Pulmonary artery endothelial cell (primary cell): ENCODE measurements around the gene CCDC27. TPM values are rescaled to one million over a fixed set of nuclear protein-coding genes. Genes with fewer than 3 reads are reported as not detected.
"Not testable (repeated sequence)": the region's sequence is repeated elsewhere in the genome, so short reads cannot be mapped to it uniquely, and the experiment has no call there.

ENCODE experiments used
- DNase-seq: peaks from one replicate; pipeline ENCODE4 v3.0.0-alpha.2; 2011; ENCODE audit warnings: low read depth, low spot score
- total RNA-seq: library from RNA; depleted of rRNA; stranded (reverse); fragments of >200 nt; gene quantifications from 2 replicates; pipeline ENCODE4 v1.2.3, GENCODE V29; 2014

CCDC27 gene
- total RNA-seq, 1 donor from 2014 or later = not detected

DNA sequence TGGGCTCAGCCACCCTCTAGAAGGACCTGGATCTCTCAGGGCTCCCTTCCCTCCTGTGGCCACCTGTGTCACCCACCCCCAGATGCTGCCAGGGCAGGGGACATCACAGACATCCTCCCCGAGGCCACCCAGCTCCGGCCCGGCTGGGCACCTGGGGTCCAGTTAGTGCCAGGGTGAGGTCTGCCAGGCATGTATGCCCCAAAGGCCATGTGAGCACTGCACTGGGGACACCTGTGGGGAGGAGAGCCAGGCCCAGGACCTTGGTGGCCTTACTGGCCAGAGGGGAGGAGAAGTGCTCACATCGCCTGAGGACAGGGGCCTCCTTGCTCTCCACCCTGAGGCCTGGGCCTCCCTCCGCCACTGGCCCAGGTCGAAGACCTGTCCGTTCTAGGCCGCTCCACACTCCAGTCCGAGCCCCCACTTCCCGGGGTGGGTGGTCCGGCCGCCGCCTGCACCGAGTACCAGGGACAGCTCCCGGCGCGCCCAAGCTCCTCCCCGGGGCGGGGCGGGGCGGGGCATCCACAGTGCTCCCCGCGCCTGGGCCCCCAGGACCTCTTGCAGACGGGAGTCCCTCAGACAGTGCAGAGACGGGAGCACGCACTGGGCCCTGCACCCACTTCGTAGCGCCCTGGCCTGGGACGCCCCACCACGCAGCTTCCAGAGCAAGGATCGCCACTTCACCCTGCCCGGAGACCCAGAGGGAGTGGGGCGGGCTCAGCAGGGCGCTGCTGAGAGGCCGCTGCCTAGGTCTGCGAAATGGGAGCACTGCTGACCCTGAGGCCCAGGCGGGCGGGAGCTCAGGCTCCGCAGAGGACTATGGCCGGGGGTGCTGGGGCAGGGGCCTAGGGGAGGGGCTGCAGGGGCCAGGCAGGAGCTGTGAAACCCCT lies 34.3 kb upstream of the CCDC27 start:
- DNase-seq = no peak

DNA sequence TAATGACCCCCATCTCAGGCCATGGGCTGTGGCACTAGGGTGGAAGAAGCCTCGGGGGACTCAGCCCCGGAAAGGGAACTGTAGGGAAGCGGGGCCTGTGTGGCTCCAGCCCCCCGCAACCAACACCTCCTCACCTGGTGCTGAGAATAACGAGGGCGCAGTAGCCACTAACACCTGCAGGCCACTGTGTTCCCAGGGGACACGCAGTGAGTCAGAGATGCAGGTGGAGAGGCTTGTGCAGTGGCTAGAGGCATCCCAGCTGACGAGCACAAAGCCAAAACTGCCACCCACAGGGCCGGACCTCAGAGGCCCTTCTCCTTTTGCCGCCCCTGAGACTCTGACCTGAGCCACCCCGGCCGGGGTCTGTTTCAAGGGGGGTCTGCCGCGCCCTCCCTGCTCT lies 33.5 kb upstream of the CCDC27 start:
- DNase-seq = no peak

DNA sequence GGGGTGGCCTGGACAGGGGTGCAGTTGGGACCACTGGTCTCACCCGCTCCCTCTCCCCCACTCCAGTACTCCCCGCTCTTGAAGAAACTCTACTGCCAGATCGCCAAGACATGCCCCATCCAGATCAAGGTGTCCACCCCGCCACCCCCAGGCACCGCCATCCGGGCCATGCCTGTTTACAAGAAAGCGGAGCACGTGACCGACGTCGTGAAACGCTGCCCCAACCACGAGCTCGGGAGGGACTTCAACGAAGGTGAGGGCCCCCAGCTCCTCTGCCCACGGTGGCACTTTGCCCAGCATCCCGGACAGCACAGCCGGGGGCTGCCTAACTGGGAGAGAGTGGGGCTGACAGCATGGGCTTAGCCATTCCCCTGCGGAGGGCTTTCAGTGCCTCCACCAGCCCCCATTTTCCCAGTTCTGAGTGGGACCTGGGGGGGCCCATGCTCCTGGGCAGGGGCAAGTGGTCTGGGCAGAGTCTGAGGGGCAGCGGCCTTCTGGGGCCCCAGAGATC lies 30.2 kb upstream of the CCDC27 start:
- DNase-seq = no peak

DNA sequence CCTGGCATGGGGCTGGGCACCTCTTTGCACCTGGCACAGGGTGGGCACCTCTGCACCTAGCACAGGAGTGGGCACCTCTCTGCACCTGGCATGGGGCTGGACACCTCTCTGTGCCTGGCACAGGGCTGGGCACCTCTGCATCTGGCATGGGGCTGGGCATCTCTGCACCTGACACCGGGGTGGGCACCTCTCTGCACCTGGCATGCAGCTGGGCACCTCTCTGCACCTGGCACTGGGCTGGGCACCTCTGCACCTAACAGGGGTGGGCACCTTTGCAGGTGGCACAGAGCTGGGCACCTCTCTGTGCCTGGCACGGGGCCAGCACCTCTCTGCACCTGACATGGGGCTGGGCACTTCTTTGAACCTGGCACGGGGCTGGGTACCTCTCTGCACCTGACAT lies 29.4 kb upstream of the CCDC27 start:
- no peak for DNase-seq

DNA sequence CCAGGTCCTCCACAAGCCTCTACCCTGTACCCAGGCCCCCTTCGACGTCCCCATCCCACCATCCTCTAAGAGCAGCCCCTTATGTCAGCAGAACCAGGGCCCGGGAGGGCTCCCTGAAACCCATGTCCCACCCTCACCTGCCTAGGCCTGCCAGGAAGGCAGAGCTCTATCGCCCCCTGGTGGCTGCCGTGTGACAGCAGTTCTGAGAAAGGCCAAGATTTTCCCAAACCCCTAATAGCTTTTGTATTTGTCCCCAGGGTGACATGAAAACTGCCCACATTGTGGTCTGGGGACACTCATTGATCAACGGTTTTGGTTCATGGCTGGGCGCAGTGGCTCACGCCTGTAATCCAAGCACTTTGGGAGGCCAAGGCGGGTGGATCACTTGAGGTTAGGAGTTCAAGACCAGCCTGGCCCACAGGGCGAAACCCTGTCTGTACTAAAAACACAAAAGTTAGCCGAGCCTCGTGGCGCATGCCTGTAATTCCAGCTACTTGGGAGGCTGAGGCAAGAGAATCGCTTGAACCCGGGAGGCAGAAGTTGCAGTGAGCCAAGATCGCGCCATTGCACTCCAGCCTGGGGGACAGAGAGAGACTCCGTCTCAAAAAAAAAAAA lies 27.7 kb upstream of the CCDC27 start:
- not testable (repeated sequence) for DNase-seq

DNA sequence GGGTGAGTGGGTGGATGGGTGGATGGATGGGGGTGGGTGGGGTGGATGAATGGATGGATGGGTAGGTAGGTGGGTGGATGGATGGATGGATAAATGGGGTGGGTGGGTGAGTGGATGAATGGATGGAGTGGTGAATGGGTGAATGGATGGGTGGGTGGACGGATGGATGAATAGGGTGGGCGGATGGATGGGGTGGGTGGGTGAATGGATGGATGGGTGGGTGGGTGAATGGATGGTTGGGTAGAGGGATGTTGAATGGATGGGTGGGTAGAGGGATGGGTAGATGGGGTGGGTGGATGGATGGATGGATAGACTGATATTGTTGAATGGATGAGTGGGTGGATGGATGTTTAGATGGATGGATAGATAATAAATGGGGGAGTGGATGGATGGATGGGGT lies 26.9 kb upstream of the CCDC27 start:
- DNase-seq = no peak

DNA sequence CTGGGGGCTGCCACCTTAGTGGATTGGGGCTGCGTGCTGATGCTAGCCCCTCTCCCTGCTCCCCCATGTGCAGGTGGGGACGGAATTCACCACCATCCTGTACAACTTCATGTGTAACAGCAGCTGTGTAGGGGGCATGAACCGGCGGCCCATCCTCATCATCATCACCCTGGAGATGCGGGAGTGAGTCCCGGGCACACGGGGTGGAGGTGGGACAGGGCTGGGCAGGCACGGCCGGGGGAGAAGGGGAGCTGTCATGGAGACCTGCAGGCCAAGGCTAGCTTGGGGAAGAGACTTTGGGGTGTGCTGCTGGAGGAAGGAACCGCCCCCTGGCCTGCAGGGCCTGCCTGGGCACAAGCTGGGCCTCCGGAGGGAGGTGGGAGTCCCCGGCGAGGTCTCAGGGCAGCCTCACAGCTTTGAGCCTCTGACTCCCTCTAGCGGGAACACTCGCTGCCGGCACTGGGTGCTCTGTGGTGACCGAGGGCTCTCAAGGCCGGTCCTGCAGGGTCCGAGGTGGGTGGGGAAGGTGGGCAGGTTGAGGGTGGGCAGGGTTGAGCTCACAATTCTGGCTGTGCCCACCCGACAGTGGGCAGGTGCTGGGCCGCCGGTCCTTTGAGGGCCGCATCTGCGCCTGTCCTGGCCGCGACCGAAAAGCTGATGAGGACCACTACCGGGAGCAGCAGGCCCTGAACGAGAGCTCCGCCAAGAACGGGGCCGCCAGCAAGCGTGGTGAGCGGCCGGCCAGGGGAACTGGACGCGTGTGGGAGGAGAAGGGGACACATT lies 25.0 kb upstream of the CCDC27 start:
- no peak for DNase-seq

DNA sequence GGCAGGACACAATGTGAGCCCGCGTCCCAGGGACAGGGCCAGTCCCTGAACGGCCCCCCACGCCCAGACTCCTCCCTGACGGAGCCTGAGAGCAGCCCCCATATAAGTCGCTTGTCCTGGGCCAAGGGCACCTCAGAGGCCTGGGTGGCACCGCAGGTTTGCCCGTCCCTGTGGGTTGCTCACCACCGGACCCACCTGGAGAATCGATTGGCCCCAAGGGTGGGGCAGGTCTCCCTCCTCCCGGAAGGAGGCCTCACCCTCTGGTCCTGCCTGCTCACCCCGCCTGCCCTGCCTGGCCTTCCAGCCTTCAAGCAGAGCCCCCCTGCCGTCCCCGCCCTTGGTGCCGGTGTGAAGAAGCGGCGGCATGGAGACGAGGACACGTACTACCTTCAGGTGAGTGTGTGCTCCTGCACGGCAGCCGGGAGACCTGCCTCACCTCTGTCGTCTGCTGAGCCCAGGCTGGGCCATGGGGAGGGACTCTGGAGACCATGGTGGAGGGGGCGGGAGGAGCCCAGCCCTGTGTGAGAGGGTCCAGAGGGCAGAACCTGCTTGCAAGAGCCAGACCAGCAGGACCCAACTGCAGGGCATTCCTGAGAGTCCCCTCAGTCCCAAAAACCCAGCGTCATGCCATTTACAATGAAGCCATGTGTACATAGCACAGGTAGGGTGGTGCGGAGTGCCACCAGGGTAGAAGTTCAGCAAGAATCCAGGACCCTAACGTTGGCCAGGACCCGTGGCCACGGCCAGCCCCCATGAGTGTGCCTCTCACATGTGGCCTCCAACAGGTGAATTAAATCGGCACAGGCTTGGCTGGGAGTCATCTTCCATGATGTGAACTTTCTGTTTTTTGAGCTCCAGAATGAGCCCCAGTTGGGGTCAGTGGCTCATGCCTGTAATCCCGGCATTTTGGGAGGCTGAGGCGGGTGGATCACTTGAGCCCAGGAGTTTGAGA lies 24.1 kb upstream of the CCDC27 start:
- DNase-seq = no peak

DNA sequence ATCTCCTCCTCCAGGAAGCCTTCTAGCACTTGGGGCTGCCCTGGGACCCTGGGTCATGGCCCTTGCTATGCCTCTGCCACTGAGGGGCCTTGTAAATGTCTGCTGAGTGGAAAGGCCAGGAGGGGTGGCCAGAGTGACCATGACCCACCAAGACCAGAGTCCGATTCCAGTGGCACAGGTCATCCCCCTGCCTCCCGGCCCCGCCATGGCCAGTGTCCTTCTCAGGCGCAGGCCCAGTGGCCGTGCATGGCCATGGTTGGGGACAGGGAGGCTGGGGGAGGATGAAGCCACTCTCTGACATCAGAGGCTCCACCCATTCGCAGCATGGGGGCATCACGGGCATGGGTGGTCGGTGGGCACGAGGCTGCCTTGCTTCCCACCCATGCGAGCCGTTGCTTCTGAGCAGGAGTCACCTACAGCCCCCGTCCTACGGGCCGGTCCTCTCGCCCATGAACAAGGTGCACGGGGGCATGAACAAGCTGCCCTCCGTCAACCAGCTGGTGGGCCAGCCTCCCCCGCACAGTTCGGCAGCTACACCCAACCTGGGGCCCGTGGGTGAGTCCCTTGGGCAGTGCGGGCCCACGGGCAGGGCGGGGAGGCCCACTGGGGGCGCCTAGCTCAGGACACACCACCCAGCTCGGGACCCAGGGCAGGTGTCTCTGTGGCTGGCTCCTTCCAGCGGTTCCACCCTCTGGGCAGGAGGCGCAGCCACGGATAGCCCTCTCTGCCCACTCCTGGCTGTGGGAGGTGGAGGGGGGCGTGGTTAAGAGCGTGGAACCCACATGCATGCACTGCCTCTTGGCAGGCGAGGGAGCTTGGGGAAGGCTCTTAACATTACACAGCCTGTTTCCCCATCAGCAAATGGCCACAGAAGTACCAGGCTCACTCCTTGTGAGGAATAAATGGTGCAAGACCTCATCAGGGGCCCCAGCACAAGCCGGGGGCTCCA lies 22.4 kb upstream of the CCDC27 start:
- DNase-seq = no peak

DNA sequence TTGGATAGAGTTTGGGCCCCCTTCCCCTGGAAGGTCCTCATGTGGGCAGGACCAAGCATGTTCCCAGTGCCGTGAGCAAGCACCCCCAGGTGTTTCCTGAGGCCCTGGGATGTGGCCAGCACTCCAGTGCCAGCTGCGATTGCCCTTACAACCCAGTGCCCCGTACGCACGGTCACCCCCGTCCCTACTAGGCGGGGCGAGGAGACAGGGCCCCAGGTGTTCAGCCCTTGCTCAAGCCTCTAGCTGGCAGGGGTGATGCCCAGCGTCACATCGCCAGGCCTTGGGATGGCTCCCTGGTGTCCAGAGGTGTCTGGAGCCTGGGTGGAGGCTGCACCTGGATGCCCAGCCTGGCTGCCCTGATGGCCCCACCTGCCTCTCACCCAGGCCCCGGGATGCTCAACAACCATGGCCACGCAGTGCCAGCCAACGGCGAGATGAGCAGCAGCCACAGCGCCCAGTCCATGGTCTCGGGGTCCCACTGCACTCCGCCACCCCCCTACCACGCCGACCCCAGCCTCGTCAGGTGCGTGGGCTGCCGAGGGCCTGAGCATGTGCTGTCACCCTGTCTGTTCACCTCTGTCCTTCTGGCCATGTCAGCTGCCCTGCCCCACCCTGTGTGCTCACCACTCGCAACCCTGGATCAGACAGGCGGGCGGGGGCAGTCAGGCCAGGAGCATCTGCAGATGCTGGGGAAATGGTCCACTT lies 21.6 kb upstream of the CCDC27 start:
- DNase-seq = no peak

DNA sequence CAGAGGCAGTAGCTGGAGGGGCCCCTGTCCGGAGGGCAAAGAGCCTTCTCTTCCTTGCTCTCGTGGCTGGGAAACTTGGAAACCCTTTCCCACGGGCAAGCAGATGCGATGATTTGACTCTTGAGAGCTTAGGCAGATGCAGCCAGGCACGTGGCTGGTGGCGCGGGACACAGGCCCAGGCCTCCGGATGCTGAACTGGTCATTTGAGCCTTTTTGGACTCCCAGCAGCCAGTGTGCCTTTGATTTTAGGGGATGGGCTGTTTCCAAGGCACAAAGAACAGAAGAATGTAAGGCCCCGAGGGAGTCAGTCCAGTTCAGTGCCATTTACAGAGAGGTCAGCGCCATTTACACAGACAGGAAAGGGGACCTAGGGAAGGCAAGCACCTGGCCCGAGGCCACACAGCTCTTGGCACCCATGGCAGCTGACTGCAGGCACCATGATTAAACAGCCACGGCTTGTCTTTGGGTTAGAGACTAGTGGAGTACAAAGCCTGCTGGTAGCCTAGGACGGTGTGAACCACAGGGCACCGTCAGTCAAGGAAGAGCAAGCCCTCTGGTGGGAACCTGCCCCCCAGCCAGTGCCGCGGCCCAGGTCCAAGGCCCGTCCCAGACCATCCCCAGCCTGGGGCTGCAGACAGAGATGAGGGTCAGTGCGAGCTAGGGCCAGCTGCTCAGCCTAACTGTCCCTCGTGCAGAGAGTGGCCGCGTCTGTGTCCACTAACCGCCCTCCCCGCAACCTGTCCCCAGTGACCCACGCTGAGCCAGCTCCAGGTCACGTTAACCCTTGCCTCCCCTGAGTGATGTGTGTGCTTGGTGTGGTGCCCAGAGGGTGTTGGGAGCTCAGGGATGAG lies 20.4 kb upstream of the CCDC27 start:
- DNase-seq = no peak

DNA sequence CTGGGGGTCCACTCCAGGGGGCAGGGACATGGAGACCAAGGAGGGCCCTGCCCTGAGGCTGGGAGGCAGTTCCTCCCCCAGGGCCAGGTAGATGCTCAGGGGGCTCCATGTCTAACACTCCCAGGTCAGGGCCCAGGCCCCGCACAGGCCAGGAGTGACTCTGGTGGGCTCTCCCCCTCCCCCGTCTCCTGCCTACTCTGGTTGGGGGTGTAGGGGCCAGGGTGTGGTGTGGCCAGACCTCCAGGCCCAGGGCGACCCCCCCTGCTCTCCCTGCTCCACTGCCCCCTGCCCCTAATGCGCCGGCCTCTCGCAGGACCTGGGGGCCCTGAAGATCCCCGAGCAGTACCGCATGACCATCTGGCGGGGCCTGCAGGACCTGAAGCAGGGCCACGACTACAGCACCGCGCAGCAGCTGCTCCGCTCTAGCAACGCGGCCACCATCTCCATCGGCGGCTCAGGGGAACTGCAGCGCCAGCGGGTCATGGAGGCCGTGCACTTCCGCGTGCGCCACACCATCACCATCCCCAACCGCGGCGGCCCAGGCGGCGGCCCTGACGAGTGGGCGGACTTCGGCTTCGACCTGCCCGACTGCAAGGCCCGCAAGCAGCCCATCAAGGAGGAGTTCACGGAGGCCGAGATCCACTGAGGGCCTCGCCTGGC lies 19.7 kb upstream of the CCDC27 start:
- DNase-seq = no peak

DNA sequence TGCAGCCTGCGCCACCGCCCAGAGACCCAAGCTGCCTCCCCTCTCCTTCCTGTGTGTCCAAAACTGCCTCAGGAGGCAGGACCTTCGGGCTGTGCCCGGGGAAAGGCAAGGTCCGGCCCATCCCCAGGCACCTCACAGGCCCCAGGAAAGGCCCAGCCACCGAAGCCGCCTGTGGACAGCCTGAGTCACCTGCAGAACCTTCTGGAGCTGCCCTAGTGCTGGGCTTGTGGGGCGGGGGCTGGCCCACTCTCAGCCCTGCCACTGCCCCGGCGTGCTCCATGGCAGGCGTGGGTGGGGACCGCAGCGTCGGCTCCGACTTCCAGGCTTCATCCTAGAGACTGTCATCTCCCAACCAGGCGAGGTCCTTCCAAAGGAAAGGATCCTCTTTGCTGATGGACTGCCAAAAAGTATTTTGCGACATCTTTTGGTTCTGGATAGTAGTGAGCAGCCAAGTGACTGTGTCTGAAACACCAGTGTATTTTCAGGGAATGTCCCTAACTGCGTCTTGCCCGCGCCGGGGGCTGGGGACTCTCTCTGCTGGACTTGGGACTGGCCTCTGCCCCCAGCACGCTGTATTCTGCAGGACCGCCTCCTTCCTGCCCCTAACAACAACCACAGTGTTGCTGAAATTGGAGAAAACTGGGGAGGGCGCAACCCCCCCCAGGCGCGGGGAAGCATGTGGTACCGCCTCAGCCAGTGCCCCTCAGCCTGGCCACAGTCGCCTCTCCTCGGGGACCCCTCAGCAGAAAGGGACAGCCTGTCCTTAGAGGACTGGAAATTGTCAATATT lies 19.0 kb upstream of the CCDC27 start:
- DNase-seq = no peak

DNA sequence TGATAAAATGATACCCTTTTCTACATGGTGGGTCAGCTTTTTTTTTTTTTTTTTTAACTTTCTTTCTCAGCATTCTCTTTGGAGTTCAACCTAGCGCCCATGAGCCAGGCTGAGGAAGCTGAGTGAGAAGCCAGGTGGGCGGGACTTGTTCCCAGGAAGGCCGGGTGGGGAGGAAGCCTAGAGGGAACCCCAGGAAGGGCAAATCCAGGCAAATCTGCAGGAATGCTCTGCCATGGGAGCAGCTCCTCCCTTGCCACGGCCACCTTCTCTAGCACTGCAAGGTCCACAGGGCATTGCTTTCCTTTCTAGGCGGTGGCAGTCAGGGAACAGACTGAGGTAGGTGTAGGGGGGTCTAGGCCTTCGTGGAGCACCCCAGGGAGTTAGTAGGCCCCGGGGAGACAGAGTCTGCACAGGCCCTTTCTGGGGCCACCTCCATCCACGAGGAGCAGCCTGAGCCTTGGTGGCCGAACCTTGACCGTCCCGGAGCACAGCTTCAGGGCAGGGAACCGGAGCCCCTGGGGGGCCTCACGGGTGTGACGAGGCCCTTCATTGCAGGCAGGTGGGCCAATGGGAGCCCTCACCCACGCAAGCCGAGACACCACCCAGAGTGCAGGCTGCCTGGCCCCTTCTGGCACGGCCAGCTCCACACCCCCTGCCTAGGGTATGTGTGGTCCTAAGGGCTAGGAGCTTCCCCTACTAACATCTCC lies 18.2 kb upstream of the CCDC27 start:
- no peak for DNase-seq

DNA sequence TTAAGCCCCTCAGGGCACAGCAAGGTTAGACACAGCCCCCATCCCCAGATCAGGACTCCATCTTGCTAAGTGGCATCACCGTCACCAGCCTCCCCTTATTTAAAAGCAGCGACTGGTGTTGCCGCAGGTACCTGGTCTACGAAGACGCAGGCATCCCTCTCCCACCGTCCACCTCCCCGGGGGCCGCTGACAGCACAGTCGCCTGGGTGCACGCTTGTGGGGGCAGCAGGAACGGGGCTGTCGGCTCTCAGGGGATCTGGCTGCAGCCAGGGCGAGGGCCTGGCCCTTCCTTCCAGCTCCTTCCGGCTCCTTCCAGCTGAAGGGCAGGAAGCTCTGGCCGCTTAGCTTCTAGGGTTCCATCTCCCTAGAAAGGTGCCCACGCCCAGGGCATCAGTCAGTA lies 17.6 kb upstream of the CCDC27 start:
- no peak for DNase-seq

DNA sequence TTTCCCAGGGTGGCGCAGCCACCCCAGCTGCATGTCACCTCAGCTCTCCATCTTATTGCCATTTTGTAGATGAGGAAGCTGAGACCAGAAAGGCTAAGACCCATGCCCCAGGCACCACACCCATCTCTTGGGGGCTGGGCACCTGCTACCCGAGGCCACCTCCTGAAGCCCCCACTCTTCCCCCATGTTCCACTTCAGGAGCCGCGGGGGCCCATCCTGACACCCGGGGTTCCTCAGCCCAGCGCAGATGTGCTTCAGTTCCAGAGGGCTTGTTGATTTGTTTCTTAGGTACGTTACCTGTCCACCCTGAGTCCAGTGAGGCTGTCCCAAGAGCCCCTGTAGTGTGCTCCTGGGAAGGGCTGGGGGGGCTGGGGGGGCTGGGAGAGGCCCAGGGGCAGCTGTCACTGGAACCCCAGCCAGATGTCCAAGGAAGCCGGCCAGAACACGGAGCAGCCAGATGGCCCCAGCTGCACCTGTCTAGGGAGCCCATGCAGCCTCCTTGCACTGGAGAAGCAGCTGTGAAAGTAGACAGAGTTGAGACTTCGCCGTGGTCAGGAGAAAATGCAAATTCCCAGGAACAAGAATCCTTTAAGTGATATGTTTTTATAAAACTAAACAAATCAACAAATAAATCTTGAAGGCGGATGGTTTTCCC lies 17.1 kb upstream of the CCDC27 start:
- no peak for DNase-seq
